Measurements from ENCODE around the gene SMARCA4. TPM values are rescaled to one million over a fixed set of nuclear protein-coding genes. Genes with fewer than 3 reads are reported as not detected.

Gene SMARCA4
- total RNA-seq, 2 donors from 2014 or later: 118 to 175 TPM

GRCh38 chr19:10976131-10976892, 15.5 kb downstream of the SMARCA4 start:
- Mint-ChIP-seq H3K36me3 (no peaks in the 10 kb centered on the region), H3K4me3 (no peak overlapping the region), H3K27me3 (no peaks in the 10 kb centered on the region), H3K27ac (peak overlapping the region in 1 of 2 donors; percentile 47), H3K9me3 (no peaks in the 10 kb centered on the region), H3K4me1 (ENCODE audit: low read depth in 2 of 2) (peaks cover 6 to 15% of the 10 kb centered on the region in 2 donors)
- ATAC-seq: no peak
- no peak for DNase-seq (ENCODE audit: low spot score)

DNA sequence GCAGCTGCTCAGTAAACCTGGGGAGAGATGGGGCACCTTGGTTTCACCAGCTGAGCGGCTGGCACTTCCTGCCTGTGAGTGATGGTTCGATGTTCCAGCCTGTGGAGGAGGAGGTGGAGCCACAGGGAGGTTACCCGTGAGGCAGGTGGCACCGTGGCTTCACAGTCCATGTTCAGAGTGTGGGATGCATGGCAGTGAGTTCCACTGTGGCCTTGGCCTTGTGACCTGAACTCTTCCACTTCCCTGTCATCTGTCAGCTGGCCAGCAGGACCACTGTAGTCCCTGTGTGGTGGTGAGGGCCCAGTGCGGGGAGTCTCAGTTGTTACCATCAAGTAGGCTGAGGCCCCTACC, 16.9 kb downstream of the SMARCA4 start:
- no peak overlapping the region for H3K27ac Mint-ChIP-seq
- no peaks in the 10 kb centered on the region for H3K9me3 Mint-ChIP-seq
- no peaks in the 10 kb centered on the region for H3K36me3 Mint-ChIP-seq
- no peaks in the 10 kb centered on the region for H3K27me3 Mint-ChIP-seq
- H3K4me3 Mint-ChIP-seq: no peak overlapping the region
- peaks cover 6 to 15% of the 10 kb centered on the region in 2 donors for H3K4me1 Mint-ChIP-seq (ENCODE audit: low read depth in 2 of 2)
- ATAC-seq: no peak
- no peak for DNase-seq (ENCODE audit: low spot score)

GRCh38 chr19:10979951-10980381, 19.1 kb downstream of the SMARCA4 start:
- no peak for DNase-seq (ENCODE audit: low spot score)
- no peaks in the 10 kb centered on the region for H3K27me3 Mint-ChIP-seq
- ATAC-seq: peak in 1 of 2 donors; percentile 48
- H3K4me3 Mint-ChIP-seq: no peak overlapping the region
- no peaks in the 10 kb centered on the region for H3K9me3 Mint-ChIP-seq
- no peaks in the 10 kb centered on the region for H3K36me3 Mint-ChIP-seq
- H3K4me1 Mint-ChIP-seq (ENCODE audit: low read depth in 2 of 2): peaks cover 6 to 17% of the 10 kb centered on the region in 2 donors
- no peak overlapping the region for H3K27ac Mint-ChIP-seq

DNA sequence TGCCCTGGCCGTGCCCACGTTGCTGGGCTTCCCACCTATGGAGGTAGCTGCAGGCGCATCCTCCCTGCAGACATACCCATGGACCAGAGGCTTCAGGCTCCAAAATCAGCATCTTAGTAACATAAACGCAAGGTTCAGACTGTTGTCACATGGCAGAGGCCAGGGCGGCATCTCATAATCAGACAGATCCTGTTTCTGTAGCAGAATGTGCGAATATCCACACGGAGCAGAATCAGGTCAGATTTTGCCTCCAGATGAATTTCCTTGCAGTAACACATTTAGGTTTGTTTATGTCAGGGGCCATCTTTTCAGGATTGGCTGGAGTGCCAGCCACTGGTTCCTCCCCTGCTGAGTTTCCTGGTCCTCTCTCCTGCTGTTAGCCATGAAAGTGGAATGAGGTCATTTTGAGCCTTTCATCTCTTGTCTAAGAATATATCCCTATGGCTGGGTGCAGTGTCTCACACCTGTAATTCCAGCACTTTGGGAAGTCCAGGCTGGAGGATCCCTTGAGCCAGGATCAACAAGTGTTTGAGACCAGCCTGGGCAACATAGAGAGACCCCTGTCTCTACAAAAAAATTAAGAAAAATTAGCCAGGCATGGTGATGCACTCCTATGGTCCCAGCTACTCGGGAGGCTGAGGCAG, 20.5 kb downstream of the SMARCA4 start:
- DNase-seq (ENCODE audit: low spot score) (peak; percentile 3), ATAC-seq (no peak)
- Mint-ChIP-seq H3K27me3 (no peaks in the 10 kb centered on the region), H3K36me3 (no peaks in the 10 kb centered on the region), H3K9me3 (no peaks in the 10 kb centered on the region), H3K4me1 (ENCODE audit: low read depth in 2 of 2) (peaks cover 0 to 14% of the 10 kb centered on the region in 2 donors), H3K4me3 (no peak overlapping the region), H3K27ac (no peak overlapping the region)

GRCh38 chr19:10983026-10983425, 22.2 kb downstream of the SMARCA4 start:
- ATAC-seq (no peak), DNase-seq (ENCODE audit: low spot score) (no peak)
- Mint-ChIP-seq H3K9me3 (no peaks in the 10 kb centered on the region), H3K4me3 (no peak overlapping the region), H3K27ac (no peak overlapping the region), H3K27me3 (no peaks in the 10 kb centered on the region), H3K36me3 (no peaks in the 10 kb centered on the region), H3K4me1 (ENCODE audit: low read depth in 2 of 2) (peaks cover 0 to 9% of the 10 kb centered on the region in 2 donors)

DNA sequence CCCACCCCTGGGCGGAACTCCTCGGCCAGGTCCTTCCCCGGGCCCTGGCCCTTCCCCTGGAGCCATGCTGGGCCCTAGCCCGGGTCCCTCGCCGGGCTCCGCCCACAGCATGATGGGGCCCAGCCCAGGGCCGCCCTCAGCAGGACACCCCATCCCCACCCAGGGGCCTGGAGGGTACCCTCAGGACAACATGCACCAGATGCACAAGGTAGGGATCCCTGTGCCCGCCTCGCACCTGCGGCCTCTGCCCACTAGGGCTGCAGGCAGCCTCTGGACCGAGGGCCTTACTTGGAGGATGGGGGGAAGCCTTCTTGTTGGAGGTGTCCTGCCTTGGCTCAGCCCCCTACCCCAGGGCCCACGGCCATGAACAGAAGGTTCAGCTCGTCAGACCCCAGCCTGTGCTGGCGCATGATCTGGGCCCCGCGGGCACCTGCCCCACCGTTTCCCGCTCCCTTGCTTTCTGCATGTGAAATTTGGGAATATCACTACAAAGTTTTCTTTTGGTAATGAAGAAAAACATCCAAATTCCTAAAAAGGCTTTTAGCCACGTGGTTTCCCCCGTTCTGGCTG, 23.4 kb downstream of the SMARCA4 start:
- H3K27ac Mint-ChIP-seq: no peak overlapping the region
- H3K27me3 Mint-ChIP-seq: no peaks in the 10 kb centered on the region
- H3K4me3 Mint-ChIP-seq: no peak overlapping the region
- DNase-seq (ENCODE audit: low spot score): peak; percentile 57
- peaks cover 0 to 8% of the 10 kb centered on the region in 2 donors for H3K4me1 Mint-ChIP-seq (ENCODE audit: low read depth in 2 of 2)
- H3K9me3 Mint-ChIP-seq: no peaks in the 10 kb centered on the region
- ATAC-seq: no peak
- H3K36me3 Mint-ChIP-seq: no peaks in the 10 kb centered on the region

- ATAC-seq: peak in 1 of 2 donors; percentile 16
- DNase-seq (ENCODE audit: low spot score): no peak
- Mint-ChIP-seq H3K4me3 (no peak overlapping the region), H3K4me1 (ENCODE audit: low read depth in 2 of 2) (peaks cover 0 to 8% of the 10 kb centered on the region in 2 donors), H3K9me3 (no peaks in the 10 kb centered on the region), H3K27ac (no peak overlapping the region), H3K36me3 (no peaks in the 10 kb centered on the region), H3K27me3 (no peaks in the 10 kb centered on the region)
These were observed 24.7 kb downstream of the SMARCA4 start for GRCh38 chr19:10985502-10985901.

DNA sequence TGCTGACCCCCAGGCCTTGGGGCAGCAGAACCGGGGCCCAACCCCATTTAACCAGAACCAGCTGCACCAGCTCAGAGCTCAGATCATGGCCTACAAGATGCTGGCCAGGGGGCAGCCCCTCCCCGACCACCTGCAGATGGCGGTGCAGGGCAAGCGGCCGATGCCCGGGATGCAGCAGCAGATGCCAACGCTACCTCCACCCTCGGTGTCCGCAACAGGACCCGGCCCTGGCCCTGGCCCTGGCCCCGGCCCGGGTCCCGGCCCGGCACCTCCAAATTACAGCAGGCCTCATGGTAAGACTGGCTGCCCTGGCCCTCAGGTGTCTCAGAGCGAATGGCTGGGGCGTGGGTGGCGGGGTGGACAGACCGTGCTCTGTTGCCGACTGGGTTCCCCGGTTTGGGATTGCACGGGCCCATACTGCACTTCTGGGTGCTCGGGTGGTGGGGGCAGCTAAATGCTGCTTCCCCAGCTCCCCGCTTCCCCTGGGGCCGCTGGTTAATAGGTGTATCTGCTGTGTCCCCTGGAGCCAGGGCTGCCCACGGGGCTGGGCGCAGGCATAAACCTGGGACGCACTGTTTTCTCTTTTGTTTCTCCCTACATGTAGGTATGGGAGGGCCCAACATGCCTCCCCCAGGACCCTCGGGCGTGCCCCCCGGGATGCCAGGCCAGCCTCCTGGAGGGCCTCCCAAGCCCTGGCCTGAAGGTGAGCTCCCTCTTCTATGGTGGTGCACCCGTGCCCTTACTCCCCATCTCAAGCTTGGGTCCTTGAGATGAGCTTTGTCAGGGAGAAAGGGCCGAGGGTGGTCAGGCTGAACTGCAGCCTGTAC, 25.7 kb downstream of the SMARCA4 start:
- Mint-ChIP-seq H3K36me3 (peaks cover 5% of the 10 kb centered on the region), H3K4me1 (ENCODE audit: low read depth in 2 of 2) (peaks cover 5 to 7% of the 10 kb centered on the region in 2 donors), H3K4me3 (no peak overlapping the region), H3K27ac (no peak overlapping the region), H3K27me3 (no peaks in the 10 kb centered on the region), H3K9me3 (no peaks in the 10 kb centered on the region)
- DNase-seq (ENCODE audit: low spot score) (peak; percentile 55), ATAC-seq (no peak)

DNA sequence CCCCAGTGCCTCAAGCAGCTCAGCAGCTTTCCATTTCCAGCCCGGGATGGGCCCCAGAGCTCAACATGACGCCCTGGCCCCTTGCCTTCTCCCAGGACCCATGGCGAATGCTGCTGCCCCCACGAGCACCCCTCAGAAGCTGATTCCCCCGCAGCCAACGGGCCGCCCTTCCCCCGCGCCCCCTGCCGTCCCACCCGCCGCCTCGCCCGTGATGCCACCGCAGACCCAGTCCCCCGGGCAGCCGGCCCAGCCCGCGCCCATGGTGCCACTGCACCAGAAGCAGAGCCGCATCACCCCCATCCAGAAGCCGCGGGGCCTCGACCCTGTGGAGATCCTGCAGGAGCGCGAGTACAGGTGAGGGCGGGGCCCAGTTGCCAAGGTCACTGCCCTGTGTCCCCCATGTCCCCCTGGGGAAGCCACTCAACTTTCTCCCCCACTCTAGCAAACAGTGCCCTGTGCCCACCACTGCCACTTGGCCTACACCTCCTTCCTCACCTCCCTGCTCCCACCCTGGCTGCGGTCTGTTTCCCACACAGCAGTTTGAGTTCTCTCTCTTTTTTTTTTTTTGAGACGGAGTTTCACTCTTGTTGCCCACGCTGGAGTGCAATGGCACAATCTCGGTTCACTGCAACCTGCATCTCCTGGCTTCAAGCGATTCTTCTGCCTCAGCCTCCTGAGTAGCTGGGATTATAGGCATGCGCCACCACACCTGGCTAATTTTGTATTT, 26.9 kb downstream of the SMARCA4 start:
- Mint-ChIP-seq H3K4me1 (ENCODE audit: low read depth in 2 of 2) (peaks cover 5 to 6% of the 10 kb centered on the region in 2 donors), H3K36me3 (peaks cover 7% of the 10 kb centered on the region), H3K27me3 (no peaks in the 10 kb centered on the region), H3K4me3 (no peak overlapping the region), H3K9me3 (no peaks in the 10 kb centered on the region), H3K27ac (no peak overlapping the region)
- peak; percentile 44 for DNase-seq (ENCODE audit: low spot score)
- no peak for ATAC-seq

GRCh38 chr19:10988380-10988779, 27.6 kb downstream of the SMARCA4 start:
- Mint-ChIP-seq H3K27ac (no peak overlapping the region), H3K9me3 (no peaks in the 10 kb centered on the region), H3K36me3 (peaks cover 7% of the 10 kb centered on the region), H3K27me3 (no peaks in the 10 kb centered on the region), H3K4me1 (ENCODE audit: low read depth in 2 of 2) (peaks cover 3 to 6% of the 10 kb centered on the region in 2 donors), H3K4me3 (no peak overlapping the region)
- DNase-seq (ENCODE audit: low spot score) (peak; percentile 12), ATAC-seq (no peak)

DNA sequence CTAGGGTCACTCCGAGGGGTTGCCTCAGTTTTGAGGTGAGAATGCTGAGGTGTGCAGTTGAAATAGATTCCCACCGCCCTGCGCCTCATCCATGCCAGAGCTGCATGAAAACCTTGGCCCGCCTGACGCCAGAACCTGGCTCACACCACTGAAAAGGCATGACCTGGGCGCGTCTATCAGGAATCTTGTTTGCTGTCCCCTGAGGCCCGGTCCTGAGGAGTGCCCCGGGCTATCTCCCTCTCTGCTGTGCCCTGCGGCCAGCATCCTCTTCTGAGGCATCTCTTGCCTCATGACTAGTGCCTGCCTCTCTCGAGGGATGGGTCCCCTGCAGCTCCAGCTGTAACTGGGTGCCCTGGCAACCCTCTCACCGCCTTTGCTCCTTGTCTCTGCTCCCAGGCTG, 28.1 kb downstream of the SMARCA4 start:
- no peak for ATAC-seq
- peaks cover 7% of the 10 kb centered on the region for H3K36me3 Mint-ChIP-seq
- DNase-seq (ENCODE audit: low spot score): peak; percentile 32
- no peaks in the 10 kb centered on the region for H3K9me3 Mint-ChIP-seq
- no peak overlapping the region for H3K27ac Mint-ChIP-seq
- H3K4me3 Mint-ChIP-seq: no peak overlapping the region
- H3K4me1 Mint-ChIP-seq (ENCODE audit: low read depth in 2 of 2): peaks cover 3 to 6% of the 10 kb centered on the region in 2 donors
- no peaks in the 10 kb centered on the region for H3K27me3 Mint-ChIP-seq

- no peak overlapping the region for H3K27ac Mint-ChIP-seq
- H3K36me3 Mint-ChIP-seq: peaks cover 11% of the 10 kb centered on the region
- DNase-seq (ENCODE audit: low spot score) (peak; percentile 46), ATAC-seq (no peak)
- no peaks in the 10 kb centered on the region for H3K9me3 Mint-ChIP-seq
- no peak overlapping the region for H3K4me3 Mint-ChIP-seq
- peaks cover 0 to 6% of the 10 kb centered on the region in 2 donors for H3K4me1 Mint-ChIP-seq (ENCODE audit: low read depth in 2 of 2)
- no peaks in the 10 kb centered on the region for H3K27me3 Mint-ChIP-seq
These were observed 30.2 kb downstream of the SMARCA4 start for GRCh38 chr19:10991076-10991475.

DNA sequence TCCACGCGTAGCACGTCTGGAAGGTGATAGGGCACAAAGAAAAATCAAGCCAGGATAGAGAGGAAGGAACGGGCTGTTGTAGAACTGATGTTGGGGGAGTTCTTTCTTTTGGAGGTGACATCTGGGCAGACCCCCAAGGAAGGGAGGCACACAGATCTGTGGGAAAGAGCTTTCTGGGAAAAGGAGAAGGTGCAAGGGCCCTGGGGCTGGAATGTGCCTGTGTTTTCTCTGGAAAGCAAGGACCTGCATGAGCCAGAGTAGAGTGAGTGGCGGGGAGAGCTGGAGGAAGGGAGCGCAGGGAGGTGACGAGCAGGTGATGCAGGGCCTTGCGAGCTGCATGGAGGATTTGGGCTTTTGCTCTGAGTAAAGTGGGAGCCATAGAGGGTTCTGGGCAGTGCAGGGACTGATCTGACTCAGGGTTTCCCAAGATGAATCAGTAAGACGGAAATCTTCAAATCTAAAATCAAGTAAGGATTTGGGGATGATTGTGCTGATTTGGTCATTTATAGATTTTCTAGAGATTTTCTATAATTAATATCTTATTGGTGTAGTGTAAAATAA, 30.8 kb downstream of the SMARCA4 start:
- Mint-ChIP-seq H3K27ac (no peak overlapping the region), H3K4me3 (no peak overlapping the region), H3K9me3 (no peaks in the 10 kb centered on the region), H3K27me3 (no peaks in the 10 kb centered on the region), H3K4me1 (ENCODE audit: low read depth in 2 of 2) (peaks cover 0 to 6% of the 10 kb centered on the region in 2 donors), H3K36me3 (peaks cover 12% of the 10 kb centered on the region)
- DNase-seq (ENCODE audit: low spot score) (no peak), ATAC-seq (peak in 1 of 2 donors; percentile 49)
